HTERT RPE-1 (cell line): ENCODE data around the gene CCDC28A.
"Not testable (repeated sequence)": the region's sequence is repeated elsewhere in the genome, so short reads cannot be mapped to it uniquely, and the experiment has no call there.

Source experiments
- in situ Hi-C: fragments of 300-500 bp; cut with MboI; formaldehyde crosslinking; loops from 4 replicates; pipeline ENCODE4 v1.14.3; 2020; ENCODE audit warnings: low sequenced_read_pairs

The CCDC28A gene

DNA sequence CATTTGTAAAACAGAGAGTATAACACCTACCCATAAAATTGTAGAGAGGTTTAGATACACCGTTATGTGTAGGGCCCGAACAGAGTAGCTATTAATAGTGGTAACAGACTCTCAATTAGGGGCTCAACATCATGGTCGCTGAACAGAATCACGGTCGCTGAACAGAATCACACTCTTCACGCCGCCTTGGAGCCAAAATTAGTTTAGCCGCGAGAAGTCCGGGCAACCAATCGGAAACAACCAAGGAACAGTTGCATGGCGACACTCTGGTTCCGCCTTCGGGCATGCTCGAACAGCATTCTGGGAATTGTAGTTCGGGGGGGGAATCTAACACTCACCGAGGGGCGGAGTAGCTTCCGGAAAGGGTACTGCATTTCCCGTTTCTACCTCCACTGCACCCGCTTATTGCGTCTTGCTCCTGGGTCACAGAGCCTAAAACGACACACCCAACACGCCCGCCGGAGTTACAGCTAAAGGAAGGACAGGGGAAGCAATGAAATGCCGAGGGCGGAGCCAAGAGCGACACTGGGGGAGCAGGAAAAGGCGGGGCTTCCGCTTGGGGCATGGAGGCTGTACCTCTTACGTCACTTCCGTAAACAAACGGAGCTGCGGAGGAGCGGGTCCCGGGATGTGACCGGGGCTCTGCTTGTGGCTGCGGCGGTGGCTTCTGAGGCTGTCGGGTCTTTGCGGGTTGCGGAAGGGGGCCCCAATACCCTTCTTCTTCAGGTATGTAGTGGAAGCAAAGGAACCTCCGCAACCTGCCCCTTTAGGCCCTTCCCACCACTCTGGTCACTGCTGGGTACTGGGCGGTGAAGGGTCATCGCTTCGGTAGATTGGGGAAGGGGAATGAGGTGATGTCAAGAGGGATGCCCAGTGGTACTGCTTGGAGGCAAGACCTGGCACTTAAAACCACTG lies at the start of gene CCDC28A:
Gene CCDC28A (plus strand): TSS at position 593 of the 915 bp plus-strand sequence. CDS start 2,352 bp downstream, outside the sequence.
- in situ Hi-C loops: loop anchor here (25.0 kb wide), 1 partner anchor 186 kb away; no protein-coding TSS in a partner anchor

DNA sequence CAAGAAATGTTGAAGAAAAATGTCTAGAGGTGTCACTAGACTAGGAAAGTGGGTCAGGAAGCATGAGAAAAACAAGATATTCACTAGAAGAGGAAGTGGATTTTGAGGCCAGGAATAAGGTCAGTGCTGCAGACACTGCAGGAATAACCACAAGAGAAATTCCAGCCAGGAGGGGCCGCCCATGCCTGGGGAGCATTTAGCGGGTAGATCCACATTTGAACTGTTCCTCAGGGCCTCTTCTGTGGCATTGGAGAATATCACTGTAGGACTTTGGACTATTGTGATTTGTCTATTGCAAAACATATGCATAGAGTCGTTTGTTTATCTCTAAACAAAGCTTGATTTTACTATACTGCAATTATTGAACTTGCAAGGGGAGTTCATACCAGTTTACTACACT lies 49.6 kb upstream of the CCDC28A start:
- in situ Hi-C loops: no loop called here

DNA sequence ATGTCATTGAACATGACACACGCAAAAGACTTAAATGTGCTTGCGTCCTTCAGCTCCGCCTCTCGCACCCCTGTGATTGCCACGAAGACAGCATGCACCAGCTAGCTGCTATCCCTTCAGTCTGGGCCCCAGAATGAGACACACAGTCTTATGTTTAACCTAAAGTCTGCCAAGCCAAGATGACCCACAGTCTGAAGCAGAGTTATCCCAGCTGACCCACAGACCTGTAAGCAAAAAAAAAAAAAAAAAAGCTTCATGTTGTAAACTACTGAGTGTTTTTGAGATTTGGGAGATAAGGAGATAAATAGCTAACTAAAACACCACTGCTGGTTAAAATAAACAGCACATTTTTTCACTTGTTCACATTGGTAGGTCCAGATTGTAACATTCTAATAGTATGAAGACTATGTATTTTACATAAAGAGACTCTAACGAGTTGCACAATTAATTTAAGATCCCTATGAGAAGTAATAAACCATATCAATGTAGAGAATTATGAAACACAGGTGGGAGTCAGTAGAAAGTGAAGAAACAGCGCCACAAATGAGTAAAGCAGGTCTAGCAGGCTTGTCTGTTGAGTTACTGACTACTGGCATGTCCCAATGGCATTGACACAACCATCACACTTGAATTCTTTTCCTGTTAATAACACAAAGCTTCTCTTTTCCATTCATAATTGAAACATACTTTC lies 47.4 kb upstream of the CCDC28A start:
- in situ Hi-C loops: no loop called here

DNA sequence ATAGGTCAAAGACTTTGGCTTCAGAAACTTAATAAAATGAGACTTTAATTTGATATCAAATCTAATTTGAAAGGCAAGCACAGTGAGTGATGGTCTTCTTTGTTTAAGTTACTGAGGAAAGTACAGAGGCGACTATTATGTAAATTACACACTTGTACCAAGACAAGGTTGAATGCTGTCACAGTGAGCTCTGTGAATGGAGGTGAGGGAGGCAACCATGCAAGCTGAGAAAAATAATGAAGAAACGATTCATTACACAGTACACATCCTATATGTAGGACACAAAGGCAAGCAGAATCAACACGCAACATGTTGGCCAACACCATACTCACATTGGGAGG lies 46.8 kb upstream of the CCDC28A start:
- in situ Hi-C loops: no loop called here

DNA sequence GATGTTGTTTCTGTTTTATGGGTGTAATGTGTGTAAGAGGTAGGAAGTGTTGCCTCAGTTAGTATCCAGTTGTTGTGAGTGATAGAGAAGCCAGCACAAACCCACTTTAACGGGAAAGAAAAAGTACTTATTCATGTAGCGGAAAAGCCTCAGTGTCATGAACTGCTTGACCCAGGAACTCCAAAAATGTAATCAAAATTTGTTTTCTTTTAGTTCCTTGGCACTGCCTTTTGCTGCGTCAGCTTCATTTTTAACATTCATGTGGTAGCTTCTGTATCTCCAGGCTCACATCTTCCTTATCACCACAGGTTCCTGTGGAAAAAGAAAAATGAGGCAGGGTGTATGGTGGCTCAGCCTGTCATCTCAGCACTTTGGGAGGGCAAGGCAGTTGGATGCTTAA lies 46.4 kb upstream of the CCDC28A start:
- in situ Hi-C loops: no loop called here

DNA sequence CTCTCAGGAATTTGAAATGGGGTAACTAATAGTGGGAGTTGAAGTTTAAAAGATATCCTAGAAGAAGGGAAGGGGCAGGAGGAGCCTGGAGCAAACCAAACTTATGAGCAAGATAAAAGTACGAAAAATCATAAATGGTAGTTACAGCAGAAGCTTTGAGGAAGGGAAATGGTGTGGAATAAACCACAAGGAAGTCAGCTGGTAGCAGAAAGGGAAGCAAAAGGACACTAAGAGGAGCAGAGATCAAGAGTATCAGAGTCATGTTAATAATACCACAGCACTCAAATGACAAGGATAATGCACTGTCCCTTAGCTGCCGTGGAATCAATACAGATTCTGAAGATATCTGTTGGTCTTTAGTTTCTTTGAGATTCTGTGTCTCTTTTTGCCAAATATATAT lies 44.9 kb upstream of the CCDC28A start:
- in situ Hi-C loops: no loop called here

DNA sequence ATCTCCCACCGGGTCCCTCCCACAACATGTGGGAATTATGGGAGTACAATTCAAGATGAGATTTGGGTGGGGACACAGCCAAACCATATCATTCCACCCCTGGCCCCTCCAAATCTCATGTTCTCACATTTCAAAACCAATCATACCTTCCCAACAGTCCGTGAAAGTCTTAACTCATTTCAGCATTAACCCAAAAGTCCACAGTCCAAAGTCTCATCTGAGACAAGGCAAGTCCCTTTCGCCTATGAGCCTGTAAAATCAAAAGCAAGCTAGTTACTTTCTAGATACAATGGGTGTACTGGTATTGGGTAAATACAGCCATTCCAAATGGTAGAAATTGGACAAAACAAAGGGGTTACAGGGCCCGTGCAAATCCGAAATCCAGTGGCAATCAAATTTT lies 43.5 kb upstream of the CCDC28A start:
- in situ Hi-C loops: not testable (repeated sequence)

DNA sequence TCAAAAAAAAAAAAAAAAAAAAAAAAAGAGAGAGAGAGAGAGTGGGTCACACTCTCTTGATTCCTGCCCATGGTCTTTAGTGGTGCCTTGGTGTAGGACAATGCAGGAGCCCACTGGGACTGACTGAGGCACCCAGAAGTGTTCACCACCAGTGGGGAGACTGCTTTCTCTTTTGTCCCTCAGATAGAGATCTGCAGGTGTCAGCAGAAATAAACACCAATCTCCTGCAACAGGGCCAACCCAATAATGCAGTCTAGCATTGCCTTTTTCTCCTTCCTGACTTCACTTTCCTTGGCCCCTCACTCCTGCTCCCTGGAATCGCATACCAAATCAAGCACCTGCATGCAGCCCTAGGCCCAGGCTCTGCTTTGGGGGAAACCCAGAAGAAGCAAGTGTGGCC lies 39.0 kb upstream of the CCDC28A start:
- in situ Hi-C loops: no loop called here

DNA sequence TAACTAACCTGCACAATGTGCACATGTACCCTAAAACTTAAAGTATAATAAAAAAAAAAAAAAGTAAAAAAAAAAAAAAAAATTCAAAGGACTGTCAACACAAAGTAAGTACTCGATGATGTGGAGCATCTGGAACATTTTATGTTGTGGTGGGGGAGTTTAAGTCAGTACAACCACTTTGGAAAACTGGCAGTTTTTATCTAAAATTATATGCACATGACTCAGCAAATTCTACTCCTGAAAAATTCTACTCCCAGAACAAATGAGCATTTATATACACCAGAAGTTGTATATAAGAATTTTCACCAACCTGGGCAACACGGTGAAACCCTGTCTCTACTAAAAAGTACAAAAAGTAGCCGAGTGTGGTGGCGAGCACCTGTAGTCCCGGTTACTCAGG lies 36.9 kb upstream of the CCDC28A start:
- in situ Hi-C loops: no loop called here

DNA sequence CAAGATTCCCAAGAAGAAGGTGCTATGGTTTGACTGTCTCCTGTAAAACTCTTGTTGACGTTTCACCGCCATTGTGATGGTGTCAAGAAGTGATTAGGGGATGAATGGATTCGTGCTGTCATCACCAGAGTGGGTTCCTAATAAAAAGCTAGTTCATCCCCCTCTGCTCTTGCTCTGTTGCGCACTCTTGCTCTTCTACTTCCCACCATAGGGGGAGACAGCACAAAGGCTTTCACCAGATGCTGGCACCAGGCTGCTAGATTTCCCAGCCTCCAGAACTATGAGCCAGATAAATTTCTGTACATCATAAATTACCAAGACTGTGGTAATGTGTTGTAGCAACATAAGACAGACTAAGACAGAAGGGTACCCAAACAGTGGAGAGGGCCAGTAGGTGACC lies 21.6 kb upstream of the CCDC28A start:
- in situ Hi-C loops: loop anchor here (25.0 kb wide), 1 partner anchor 165 kb away; no protein-coding TSS in a partner anchor

DNA sequence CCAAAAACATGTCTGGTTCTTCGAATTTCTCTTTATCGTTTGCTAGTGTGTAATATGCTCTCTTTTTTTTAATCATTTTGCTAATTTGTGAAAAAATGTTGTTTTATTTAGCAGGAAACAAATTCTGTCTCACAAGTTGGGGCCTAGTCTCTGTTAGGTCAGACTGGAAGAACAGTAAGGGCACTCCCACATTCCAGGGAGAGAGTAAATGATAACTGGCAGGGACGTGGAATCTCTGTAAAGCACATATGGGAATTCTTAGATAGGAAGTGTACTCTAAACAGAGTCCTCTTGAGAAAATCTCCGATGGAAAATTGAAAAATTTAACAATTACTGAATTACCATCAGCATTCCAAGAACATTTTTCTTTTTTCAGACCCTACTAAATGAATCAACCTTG lies 16.4 kb upstream of the CCDC28A start:
- in situ Hi-C loops: loop anchor here (25.0 kb wide), 1 partner anchor 170 kb away; no protein-coding TSS in a partner anchor

DNA sequence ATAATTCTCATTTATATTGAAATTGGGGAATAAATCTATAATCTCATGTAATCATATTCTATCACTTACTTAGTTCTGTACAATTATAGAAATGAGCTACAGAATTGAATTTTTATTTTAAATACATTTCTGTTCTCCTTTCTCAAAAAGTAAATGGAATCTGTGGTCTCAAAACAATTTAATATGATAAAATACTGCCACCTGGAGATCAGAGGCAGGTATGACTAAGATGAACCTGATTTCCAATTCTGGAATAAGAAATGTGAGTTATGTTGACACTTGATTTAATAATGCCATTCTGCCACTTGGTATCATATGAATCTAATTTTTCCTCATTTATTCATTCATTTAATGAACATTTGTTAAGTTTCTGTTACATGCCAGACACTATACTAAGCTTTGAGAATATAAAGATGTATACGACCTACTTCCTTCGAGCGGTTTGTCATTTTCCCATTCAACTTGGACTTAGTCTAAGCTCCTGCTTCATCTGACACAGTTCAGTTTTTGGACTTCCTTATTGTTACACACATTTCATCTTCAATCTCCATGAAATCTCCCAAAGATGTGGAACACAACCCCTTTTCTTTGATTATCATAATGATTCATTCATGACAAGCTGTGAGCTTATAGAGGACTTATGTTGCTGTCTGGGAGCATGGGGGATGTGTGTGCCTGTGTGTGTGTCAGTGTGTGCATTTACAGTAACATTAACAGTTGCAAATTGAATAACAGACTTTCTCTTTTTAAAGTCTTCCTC lies 7.5 kb upstream of the CCDC28A start:
- in situ Hi-C loops: loop anchor here (25.0 kb wide), 1 partner anchor 179 kb away; no protein-coding TSS in a partner anchor

DNA sequence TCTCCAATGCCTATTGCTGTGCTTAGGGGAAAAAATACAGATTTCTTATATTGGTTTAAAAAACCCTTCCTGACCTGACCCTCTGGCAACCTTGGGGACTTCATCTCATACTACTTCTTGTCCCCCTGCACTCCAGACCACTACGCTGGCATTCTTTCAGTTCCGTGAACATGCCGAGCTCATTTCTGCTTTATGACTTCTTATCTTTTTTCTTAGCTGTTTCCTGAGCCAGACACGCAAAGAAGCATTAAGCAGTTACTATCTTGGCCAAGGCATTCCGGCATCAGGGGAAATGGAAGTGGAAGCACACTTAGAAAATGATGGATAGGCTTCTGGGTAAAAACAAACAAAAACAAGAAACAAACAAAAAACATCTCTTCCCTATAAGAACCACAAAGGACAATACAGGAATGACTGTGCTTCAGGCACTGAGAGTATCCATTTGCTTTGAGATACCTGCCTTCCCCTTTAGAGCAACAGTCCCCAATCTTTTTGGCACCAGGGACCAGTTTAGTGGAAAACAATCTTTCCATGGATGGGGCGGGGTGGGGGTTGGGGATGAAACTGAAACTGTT lies 4.4 kb upstream of the CCDC28A start:
- in situ Hi-C loops: loop anchor here (25.0 kb wide), 1 partner anchor 182 kb away; no protein-coding TSS in a partner anchor

DNA sequence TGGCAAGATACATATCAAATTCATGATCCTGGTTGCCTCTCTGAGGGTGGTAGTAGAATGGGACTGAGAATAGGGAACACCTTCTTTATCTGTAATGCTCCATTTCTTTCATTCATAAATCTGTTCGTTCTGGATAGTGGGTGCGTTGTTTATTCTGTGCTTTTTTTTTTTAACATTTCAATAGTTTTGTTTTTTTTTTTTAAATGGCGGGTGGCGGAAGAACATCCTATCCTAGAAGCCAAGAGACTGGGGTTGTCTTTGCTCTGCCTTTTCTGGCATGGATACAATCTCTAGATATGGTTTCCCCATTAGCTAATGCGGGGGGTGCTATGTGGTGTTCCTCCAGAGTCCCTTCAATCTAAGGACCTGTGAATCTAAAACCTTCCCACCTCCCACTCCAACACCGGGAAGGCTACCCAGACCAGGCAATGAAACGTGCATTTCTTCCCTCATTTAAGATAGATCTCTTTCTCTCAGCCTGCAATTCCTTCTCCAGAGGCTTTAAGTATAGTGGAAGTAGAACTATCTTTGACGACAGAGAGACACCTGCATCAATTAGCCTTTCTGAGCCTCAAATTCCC lies 883 bp upstream of the CCDC28A start:
- in situ Hi-C loops: loop anchor here (25.0 kb wide), 1 partner anchor 185 kb away; no protein-coding TSS in a partner anchor

DNA sequence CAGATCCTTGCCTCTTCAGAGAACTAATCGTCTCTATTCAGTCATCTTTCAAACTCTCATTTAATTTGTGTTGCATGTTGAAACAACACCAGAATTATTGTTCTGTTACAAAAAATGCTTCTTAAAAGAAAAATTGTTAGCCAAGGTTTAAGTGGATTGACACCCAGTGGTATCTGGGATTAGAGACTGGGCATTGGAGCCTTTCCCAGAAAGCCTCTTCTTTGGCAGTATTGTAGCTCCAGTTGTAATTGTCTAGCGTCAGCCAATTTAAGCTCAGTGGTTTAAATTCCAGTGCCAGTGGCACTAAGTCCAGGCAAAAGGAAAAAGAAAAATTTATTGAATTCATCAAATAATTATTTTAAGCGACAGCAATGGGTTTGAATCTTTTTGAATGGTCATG lies 801 bp downstream of the CCDC28A start:
- in situ Hi-C loops: loop anchor here (25.0 kb wide), 1 partner anchor 187 kb away; no protein-coding TSS in a partner anchor

DNA sequence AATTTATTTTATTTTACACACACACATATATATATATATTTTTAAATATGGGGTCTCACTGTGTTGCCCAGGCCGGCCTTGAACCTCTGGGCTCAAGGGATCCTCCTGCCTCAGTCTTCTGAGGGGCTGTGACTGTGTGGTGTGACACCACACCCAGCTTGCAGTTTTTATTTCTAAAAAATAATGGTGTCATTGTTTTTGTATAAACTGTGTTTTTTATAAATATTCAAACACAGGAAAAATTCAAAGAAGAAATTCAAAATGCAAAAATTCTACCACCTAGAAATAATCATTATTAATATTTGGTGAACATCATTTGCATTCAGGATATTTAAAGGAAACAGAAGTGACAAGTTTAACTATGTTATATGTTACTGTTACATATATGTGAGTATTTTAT lies 3.1 kb downstream of the CCDC28A start:
- in situ Hi-C loops: no loop called here

DNA sequence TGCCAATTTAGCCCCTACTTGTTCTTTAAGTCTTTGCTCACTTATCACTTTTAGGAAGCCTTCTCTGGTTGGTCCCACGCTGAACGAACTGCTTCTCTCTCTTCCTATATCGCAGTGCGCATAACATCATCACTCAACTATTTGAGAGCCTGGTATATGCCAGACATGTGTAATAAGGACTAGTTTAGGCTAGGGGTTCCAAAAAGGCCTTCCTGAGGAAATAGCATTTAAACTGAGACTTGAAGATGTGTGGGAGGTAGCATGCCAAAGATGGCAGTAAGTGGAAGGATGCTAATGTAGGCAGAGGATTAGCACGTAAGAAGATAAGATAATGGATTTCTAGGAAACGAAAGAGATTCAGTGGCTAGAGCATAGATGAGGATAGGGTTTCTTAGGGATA lies 4.8 kb downstream of the CCDC28A start:
- in situ Hi-C loops: no loop called here

DNA sequence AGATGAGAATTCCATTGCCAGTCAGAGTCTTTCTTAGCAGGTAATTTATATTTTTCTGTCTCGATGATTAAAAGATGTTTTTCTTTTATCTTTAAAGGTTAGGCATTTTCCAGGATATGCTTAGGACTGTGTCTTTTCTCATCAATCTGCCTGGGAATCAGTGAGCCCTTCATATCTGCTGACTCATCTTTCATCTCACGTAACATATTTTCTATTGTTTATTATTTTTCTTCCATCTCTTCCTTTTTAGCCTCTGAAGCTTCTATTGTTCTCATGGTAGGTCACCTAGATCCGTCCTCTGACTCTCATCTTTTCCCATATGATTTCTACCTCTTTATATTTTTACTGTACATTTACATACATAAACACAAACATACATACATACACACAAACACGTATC lies 8.7 kb downstream of the CCDC28A start:
- in situ Hi-C loops: no loop called here

DNA sequence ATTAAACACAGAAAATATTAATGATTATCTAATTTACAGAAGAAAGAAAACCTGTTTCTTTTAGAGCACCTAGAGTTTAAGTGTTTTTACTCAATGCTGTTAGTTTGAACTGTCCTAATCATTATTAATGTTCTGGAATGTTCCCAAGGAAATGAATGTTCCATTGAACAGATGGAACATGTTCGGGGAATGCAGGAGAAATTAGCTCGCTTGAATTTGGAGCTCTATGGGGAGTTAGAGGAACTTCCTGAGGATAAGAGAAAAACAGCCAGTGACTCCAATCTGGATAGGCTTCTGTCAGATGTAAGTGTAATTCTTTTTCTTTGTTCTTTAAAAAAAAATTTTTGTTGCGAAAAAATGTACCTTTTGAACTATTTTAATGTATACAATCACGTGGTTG lies 11.5 kb downstream of the CCDC28A start:
- in situ Hi-C loops: no loop called here

DNA sequence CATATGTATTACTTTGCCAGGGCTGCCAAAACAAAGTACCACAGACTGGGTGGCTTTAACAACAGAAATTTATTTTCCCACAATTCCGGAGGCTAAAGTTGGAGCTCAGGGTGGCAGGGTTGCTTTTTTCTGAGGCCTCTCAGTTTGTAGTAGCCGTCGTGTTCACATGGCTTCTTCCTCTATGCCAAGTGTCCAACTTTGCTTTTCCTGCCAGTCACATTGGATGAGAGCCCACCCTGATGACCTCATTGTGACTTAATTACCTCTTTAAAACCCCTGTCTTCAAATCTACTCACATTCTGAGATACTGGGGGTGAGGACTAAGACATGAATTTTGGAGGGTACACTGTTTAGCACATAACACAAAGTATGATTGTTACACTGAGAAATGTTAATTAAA lies 12.4 kb downstream of the CCDC28A start:
- in situ Hi-C loops: no loop called here
